H1 (cell line): ENCODE measurements around the gene ANKS1A.

Source experiments
- CHD2 ChIP-seq: IDR thresholded peaks from 2 replicates; pipeline ENCODE4 v1.6.1; 2012; ENCODE audit warnings: low read length, improper control_type of control experiment
- CTCF ChIP-seq, 3 experiments: IDR thresholded peaks; 1 replicate in 2 of 3; 2 replicates in 1 of 3; pipeline versions ENCODE4 v1.5.1 to v1.6.1; 2011; ENCODE audit warnings: low read length in 3 of 3, mild to moderate bottlenecking in 3 of 3, inconsistent platforms in 2 of 3, low read depth in 1 of 3, moderate library complexity in 1 of 3; ENCODE audit not compliant: insufficient read depth in 1 of 3; ENCODE audit errors: control extremely low read depth in 1 of 3
- EZH2 ChIP-seq: fragments of 200-600 bp; sonication (generic); IDR thresholded peaks from 2 replicates; pipeline ENCODE4 v1.7.1; 2012; ENCODE audit warnings: low read depth, mild to moderate bottlenecking, moderate library complexity, low read length, inconsistent platforms; ENCODE audit not compliant: severe bottlenecking
- KDM1A ChIP-seq: fragments of 200-600, 300-600 bp; sonication (generic); IDR thresholded peaks from 2 replicates; pipeline ENCODE4 v1.7.1; 2016; ENCODE audit warnings: mild to moderate bottlenecking, low read length, borderline replicate concordance
- KDM5A ChIP-seq: fragments of 200-600 bp; IDR thresholded peaks from 2 replicates; pipeline ENCODE4 v1.7.1; 2012; ENCODE audit warnings: mild to moderate bottlenecking, low read length, inconsistent platforms, mixed read lengths
- MAFK ChIP-seq: IDR thresholded peaks from 2 replicates; pipeline ENCODE4 v1.6.1; 2012; ENCODE audit warnings: low read depth, mild to moderate bottlenecking, improper control_type of control experiment, low read length
- MAX ChIP-seq: IDR thresholded peaks from 2 replicates; pipeline ENCODE4 v1.6.1; 2012; ENCODE audit warnings: inconsistent platforms
- POLR2A ChIP-seq, 2 experiments: IDR thresholded peaks; 1 replicate in 1 of 2; 2 replicates in 1 of 2; pipeline ENCODE4 v1.6.1; 2011; ENCODE audit warnings: low read depth in 2 of 2, low read length in 2 of 2, mild to moderate bottlenecking in 2 of 2; ENCODE audit errors: control extremely low read depth in 1 of 2
- RFX5 ChIP-seq: IDR thresholded peaks from 2 replicates; pipeline ENCODE4 v1.6.1; 2011; ENCODE audit warnings: low read depth, low read length, improper control_type of control experiment, borderline replicate concordance
- SP1 ChIP-seq: IDR thresholded peaks from 2 replicates; pipeline ENCODE4 v1.6.1; 2011; ENCODE audit warnings: low read depth, low read length
- TF ChIP-seq, protein P1 (sequence below): IDR thresholded peaks from 2 replicates; pipeline ENCODE4 v1.6.1; 2011; ENCODE audit warnings: low read depth, mild to moderate bottlenecking, low read length; ENCODE audit not compliant: insufficient read depth

- no peak for TF ChIP-seq CTCF (IDR thresholded peaks at IDR 0.05; ENCODE audit: control extremely low read depth in 1 of 3, insufficient read depth in 1 of 3, low read depth in 1 of 3, low read length in 3 of 3)
- TF ChIP-seq RFX5, result no peak
- TF ChIP-seq SP1, result no peak
- TF ChIP-seq POLR2A (IDR thresholded peaks at IDR 0.05; ENCODE audit: control extremely low read depth in 1 of 2, low read depth in 2 of 2, low read length in 2 of 2), result no peak
- TF ChIP-seq, protein P1, sequence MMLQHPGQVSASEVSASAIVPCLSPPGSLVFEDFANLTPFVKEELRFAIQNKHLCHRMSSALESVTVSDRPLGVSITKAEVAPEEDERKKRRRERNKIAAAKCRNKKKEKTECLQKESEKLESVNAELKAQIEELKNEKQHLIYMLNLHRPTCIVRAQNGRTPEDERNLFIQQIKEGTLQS, result no peak
- TF ChIP-seq MAX, result no peak
- TF ChIP-seq CHD2, result no peak
- TF ChIP-seq EZH2, result no peak
- no peak for TF ChIP-seq KDM1A
- TF ChIP-seq MAFK, result no peak
- no peak for TF ChIP-seq KDM5A
Measured at GRCh38 chr6:35072051-35072697, 183.1 kb downstream of the ANKS1A start.
